KBM-7 (cell line): ENCODE measurements around the gene EIF4A3.

Source experiments
- DNase-seq: peaks from one replicate; pipeline ENCODE4 v3.0.0-alpha.2; 2015
- in situ Hi-C: fragments of 300-500 bp; cut with MboI; formaldehyde crosslinking; loops from 2 replicates; pipeline ENCODE4 v1.14.3; 2020; ENCODE audit warnings: low sequenced_read_pairs, low pct_unique_long_range_greater_than_20kb, mixed read lengths

Gene EIF4A3

DNA sequence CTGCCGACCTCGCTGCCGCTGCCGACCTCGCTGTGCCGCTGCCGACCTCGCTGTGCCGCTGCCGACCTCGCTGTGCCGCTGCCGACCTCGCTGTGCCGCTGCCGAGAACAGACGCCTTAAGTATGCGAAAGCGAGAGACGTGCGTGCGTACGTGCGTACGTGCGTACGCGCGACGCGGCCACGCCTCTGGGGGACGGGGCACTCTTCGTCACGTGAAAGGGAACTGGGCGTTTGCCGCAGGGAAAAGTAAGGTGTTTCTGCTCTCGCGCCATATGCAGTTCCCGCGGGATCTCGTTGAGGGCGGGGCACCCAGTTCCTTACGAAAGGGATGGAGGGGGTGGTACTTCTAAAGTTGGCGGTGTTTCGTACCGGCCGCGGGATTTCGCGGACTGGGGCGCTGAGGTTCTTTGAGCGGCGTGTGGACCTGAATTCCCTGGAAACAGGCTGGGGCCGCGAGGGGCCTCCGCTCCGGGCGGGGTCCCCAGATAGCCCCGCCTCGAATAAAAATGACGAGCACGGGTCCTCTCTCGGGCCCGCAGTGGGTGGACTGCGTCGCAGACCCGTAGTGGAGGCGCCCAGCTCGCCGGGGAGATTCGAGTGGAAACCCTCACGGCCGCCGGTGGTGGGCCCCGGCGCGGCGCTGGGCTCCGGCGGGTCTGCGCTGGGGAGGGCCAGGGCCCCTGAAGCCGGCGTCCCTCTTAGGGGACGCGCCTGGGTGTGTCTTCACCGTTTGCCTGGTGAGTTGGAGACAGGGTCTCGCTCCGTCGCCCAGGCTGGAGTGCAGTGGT, at the start of gene EIF4A3:
EIF4A3 (minus strand) TSS at position 94 of the 788 bp plus-strand sequence. CDS start 167 bp downstream, outside the sequence.
- DNase-seq = peak; percentile 98
- in situ Hi-C loops = no loop called here

DNA sequence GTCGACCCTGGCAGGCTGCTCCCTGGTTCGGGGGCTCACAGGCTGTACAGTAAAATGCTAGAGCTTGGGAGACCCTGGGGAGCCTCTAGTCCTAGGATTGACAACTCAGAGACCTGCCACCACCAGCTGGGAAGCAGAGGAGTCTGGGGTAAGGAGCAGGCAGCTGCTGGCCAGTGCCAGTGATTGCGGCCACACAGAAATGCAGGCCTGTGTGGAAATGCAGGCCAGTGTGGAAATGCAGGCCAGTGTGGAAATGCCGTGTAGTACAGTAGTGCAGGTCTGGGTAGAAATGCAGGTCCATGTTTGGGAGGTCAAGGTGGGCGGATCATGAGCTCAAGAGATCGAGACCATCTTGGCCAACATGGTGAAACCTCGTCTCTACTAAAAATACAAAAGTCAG, 49.7 kb upstream of the EIF4A3 start:
- no peak for DNase-seq
- in situ Hi-C loops = no loop called here

DNA sequence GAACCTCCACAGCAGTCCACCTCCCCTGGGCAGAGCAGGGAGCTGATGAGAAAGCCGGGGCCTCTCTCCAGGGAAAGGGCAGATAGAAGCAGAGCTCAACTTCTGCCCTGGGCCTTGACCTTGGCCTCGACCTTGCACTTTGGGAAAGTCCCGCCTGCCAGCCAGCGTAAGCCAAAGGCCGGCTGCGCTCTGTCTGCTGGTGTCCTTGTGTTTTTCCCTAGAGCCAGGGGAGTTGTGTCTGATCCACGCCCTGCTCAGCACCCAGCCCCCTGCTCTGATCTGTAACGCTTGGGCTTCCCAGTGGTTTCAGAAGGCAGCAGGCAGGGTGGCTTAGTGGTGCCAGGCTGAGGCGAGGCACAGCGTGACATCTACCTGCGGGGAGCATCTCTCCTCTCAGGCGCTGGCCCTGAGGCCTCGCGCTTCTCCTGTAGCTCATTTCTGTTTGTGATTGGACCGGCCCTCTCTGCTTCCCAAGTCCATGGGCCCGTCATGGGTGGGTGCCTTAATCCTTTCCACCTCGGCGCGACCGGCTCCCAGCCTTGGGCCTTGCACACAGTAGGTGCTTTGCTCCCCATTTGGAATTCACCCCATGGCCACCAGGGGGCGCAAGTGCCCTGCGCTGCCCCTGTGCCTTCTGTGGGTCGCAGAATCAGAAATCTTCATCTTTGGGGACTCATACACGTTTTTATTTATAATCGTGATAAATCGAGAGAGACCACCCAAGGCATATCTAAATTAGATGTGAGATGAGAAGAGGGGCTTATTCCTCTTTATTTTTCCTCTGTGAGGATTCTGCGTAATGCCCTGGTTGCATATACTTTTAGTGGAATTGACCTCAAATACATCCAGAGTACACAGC, 49.0 kb upstream of the EIF4A3 start:
- in situ Hi-C loops = no loop called here
- peak; percentile 60 for DNase-seq

DNA sequence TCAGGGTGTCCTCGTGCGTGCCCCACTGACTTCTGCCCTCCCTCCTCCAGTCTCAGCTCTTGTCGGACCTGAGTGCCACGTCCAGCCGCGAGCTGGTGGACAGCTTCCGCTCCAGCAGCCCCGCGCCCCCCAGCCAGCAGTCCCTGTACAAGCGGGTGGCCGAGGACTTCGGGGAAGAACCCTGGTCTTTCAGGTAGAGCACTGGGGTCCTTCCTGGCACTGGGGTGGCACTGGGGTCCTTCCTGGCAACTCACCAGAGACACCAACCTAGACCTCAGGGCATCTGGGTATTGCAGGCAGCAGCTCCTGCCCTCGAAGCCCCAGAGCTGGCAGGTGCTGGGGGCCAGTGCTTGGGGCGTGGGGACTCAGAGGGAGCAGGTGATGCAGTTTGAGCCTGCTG, 48.2 kb upstream of the EIF4A3 start:
- DNase-seq = no peak

DNA sequence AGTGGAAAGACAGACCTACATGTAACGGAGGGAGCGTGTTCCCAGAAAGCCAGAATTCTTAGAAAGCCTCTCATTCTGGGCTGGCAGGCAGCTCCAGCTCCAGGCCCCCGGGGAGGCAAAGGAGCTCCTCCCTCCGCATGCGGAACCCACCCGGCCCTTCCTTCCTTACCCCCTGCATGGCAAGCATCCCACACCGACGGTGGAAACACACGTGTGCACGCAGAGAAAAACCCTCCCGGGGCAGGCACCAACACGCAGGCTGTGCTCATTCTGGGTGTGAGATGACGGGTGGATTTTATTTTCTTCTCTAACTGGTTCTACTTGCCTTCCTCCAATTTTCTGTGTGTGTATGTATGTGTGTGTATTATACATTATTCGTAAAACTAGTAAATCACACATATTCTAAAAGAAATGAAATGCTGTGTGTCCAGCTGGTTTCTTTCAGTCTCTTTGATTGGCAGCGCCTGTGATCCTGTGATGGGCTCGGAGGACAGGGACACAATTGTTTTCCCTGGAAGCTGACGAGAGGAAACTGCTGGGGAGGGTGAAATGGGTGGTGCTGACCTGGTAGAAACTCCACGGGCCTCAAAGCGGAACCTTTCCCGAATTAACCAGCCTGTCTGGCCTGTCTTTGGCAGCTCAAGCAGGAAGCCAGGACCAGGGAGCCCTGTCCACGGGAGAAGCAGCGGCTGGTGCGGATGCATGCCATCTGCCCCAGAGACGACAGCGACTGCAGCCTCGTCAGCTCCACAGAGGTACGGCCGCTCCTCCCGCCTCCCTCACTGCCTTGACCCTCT, 45.1 kb upstream of the EIF4A3 start:
- no peak for DNase-seq
- in situ Hi-C loops = no loop called here

More for the DNA sequence above, 48.2 kb upstream of the EIF4A3 start:
- in situ Hi-C loops = no loop called here

DNA sequence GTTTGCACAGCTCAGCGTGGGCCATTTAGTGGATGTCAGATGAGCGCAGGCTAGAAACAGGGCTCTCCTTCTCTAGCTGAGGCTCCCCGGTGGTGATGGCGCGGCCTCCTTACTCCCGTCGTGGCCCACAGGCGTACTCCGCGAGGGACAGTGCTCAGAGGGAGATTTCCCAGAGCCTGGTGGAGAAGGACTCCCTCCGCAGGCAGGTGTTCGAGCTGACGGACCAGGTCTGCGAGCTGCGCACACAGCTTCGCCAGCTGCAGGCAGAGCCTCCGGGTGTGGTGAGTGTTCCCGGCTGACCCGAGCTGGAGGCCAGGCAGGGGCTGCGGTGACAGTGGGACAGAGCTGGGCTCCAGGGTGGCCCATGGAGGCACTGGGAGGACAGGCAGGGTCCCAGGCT, 44.3 kb upstream of the EIF4A3 start:
- no peak for DNase-seq
- in situ Hi-C loops = no loop called here

DNA sequence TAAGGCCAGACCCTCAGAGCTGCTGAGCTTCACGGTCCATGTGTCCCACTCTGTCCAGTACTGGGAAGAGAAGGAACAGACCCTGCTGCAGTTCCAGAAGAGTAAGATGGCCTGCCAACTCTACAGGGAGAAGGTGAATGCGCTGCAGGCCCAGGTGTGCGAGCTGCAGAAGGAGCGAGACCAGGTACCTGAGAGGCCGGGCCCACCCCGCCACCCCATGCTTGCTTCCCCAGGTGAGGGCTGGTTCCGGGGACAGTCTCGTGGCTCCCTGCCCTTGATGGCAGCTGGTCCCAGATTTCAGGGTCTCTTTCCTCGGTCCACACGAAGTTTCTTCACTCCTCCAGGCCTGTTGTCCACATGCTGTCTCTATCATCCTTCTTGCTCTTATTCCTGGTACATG, 43.8 kb upstream of the EIF4A3 start:
- no peak for DNase-seq
- in situ Hi-C loops = no loop called here

DNA sequence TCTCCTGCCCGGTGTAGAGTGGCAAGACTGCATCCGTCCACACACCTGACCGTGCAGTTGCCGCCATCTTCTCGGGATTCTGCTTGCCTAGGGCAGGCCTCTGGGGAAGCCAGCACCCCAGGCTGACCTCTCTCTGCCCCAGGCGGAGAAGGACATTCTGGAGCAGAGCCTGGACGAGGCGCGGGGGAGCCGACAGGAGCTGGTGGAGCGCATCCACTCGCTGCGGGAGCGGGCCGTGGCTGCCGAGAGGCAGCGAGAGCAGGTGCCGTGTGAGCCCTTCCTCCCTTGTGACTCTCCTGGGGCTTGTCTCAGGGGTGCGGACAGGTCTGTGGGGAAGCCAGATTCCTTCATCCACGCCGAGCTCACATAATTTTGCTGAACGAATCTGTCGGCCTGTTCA, 42.7 kb upstream of the EIF4A3 start:
- DNase-seq = no peak
- in situ Hi-C loops = no loop called here

DNA sequence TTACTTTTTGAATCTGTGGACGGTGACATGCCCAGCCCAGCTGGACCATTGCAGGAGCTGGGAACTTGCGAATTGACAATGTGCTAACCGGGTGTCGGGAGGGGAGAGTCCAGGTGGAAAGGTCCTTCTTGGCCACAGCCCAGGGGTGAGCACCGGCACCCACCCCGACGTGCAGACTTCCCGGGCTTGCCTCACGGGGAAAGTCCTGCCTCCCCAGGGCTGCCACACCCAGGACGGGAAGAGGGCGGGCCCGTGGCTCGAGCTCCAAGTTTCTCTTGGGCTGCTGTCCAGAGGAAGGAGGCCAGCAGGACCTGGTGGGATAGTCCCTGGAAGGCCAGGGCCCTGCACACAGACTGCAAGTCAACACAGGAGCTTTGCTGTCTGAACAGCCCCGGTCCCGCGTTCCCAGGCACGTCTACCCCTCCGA, 40.6 kb upstream of the EIF4A3 start:
- no peak for DNase-seq
- in situ Hi-C loops = no loop called here

DNA sequence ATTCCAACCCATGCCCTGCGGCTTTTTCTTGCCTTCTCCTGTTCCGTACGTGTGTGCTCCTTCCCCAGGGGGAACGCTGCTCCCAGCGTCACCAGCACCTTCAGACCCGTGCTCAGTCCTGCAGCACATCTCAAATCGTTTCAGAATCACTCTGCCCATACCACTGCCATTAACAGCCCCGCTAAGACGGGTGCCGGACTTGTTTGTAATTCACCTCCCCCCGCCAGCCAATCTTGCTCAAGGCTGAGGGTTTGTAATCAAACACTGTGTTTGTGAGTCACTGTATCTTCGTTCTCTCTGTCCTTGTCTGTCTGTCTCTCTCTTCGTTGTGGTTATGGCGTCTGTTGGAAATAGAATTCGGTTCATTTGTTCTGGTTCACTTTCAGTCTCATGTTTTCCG, 40.2 kb upstream of the EIF4A3 start:
- in situ Hi-C loops = no loop called here
- no peak for DNase-seq

DNA sequence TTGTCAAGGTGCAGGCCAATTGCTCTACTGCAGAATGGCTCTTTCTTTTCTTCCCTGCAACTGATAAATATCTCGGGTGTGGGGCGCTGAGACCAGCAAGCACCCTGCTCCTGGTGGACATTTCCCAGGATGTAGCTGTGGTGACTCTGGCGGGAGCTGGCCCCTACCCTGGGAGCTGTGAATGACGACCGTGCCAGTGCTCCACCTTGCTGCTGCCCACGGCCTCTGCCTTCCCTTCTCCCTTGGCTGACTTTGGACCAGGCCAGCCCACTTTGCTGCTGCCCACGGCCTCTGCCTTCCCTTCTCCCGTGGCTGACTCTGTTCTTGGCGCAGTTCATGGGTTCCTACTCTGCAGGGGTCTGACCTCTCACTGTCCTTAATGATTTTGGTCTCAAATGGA, 39.0 kb upstream of the EIF4A3 start:
- no peak for DNase-seq
- in situ Hi-C loops = no loop called here

DNA sequence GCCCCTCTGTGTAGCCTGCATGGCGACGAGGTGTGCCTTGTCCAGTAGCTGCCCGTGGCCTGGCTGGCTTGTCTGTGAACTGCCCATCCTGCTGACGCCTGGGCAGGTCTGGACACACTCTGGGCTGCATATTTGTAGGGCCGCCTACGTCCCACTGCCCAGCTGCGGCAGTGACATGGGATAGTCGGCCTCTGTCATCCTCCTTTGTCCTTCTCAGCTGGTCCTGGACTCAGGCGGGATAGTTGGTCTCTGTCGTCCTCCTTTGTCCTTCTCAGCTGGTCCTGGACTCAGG, 37.4 kb upstream of the EIF4A3 start:
- in situ Hi-C loops = no loop called here
- DNase-seq = no peak

DNA sequence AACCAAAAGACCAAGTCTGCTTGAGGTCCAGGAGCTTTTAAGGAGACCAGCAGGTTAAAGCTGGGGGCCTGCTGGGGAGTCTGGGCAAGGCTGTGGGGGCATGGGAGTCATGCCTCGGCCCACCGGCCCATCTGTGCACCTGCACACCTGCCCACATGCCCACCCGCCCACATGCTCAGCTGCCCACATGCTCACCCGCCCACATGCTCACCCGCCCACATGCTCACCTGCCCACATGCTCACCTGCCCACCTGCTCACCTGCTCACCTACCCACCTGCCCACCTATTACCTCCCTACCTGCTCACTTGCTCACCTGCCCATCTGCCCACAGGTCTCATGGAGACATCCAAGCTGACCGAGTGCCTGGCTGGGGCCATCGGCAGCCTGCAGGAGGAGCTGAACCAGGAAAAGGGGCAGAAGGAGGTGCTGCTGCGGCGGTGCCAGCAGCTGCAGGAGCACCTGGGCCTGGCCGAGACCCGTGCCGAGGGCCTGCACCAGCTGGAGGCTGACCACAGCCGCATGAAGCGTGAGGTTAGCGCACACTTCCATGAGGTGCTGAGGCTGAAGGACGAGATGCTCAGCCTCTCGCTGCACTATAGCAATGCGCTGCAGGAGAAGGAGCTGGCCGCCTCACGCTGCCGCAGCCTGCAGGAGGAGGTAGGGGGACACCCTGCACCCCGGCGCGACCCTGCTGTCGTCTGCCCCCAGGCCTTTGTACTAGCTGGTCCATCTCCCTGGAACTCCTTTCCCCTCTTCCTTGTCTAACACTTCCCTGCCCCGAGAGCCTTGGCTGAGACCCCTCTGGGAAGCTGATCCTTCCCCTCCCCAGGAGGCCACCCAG, 36.9 kb upstream of the EIF4A3 start:
- DNase-seq = no peak
- in situ Hi-C loops = no loop called here

DNA sequence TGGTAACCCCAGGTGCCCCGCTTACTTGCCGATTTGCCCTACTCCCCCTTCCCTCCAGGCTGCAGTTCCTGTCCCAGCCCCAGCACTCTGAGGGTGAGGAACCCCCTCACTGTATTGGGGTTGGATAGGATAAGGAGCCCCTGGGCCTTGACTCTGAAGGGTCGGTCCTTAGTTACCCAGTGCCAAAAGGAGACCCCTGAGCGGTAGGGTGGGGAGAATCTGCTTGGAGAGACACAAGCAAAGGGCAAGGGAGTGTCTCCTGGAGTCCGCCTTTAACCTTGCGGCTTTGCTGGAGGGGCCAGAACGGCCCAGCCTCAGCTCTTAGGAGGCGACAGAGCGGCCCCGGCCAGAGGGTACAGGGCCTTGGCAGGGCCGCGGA, 35.9 kb upstream of the EIF4A3 start:
- no peak for DNase-seq
- in situ Hi-C loops = no loop called here

DNA sequence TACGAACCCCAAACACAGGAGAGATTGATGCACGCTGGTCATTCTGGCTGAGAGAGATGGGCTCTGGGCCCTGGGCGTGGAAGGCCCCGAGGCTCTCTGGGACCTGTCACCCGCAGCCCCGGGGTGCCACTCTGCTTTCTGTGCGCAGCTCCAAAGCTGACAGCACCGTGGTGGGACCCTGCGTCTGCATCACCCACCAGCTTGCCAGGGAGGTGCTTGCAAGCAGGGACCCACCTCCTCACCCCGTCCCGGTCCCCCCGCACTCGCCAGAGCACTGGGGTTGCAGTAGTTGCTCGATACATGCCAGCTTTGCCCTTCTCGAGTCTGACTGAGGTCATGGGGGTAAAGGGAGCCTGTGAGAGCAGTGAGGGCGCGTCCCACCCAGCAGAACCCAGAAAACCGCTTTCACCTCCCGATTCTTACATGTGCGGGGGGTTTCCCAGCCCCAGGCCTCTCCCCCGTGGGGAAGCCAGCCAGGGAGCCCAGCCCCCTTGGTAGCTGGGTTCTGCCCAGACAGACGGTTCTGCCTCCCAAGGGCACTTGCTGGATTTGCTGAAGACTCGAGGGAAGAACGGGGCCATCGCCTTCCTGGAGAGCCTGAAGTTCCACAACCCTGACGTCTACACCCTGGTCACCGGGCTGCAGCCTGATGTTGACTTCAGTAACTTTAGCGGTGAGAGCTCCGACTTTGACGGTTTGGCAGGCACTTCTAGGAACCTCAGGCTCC, 35.4 kb upstream of the EIF4A3 start:
- in situ Hi-C loops = no loop called here

DNA sequence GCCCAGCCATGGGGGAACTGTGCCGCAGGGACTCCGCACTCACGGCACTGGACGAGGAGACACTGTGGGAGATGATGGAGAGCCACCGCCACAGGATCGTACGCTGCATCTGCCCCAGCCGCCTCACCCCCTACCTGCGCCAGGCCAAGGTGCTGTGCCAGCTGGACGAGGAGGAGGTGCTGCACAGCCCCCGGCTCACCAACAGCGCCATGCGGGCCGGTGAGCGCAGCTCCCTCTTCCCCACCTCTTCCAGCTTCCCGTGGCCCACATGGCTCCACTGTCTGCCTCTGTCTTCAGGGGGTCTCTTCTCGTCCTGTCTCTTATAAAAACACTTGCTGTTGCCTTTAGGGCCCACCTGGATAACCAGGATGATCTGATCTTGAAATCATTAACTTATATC, 34.5 kb upstream of the EIF4A3 start:
- no peak for DNase-seq
- in situ Hi-C loops = no loop called here

More for the DNA sequence above, 35.4 kb upstream of the EIF4A3 start:
- DNase-seq = no peak

DNA sequence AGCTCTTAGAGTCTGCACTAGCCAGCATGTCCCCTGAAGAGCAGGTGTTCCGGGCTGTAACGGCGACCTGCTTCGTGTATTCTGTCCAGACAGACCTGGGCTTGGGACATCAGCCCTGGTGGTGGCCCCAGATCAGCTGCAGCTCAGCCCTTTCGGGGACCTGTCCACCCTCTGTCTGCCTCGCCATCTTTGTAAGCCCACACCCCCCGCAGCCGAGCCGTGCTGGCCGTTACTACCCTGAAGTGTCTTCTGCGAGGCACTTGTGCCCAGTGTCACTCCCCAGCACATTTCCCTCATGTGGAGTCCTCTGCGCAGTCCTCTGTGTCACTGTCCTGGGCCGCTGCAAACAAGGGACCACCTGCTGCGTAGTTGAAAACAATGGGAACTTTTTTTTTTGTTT, 33.3 kb upstream of the EIF4A3 start:
- DNase-seq = no peak
- in situ Hi-C loops = no loop called here

DNA sequence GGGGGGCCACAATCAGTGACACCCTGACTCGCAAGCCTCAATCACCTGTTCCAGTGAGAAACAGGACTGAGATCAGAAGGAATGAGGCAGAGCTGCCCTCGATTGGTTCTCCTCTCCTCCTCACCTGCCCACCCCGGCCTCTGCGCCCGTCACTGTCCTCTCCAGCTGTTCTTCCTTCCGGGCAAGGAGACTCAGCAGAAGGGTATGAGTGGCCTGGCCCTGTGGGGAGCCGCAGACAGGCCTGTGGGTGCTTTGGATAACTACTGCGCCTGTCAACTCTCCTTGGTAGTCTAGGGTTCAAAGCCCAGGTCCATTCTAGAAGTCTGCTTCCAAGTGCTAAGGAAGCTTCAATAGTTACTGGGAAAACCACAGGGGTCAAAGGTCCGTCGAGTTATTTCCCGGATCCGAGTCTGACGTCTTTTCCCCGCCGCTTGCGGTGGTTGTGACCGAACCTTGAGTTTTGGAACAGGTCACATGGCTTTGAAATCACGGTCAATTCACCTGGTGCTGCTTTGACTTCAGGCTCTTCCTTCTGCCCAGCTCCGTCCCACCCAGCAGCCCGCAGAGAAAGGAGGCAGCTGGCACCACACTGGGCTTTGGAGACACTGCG, 31.2 kb upstream of the EIF4A3 start:
- in situ Hi-C loops = no loop called here
- DNase-seq = no peak
